ENCODE measurements around the gene PACRG.

Gene PACRG

GRCh38 chr6:163026893-163027292, 299.1 kb downstream of the PACRG start:
- no peak for DNase-seq
- intact Hi-C loops (cut with DNase I), result no loop called here

- intact Hi-C loops (cut with DNase I), result no loop called here
Observed at GRCh38 chr6:163030980-163031379, 303.2 kb downstream of the PACRG start.

GRCh38 chr6:163031931-163032330, 304.2 kb downstream of the PACRG start:
- no peak for DNase-seq
- intact Hi-C loops (cut with DNase I), result no loop called here

More at GRCh38 chr6:163030980-163031379, 303.2 kb downstream of the PACRG start:
- DNase-seq, result no peak

- DNase-seq, result no peak
- intact Hi-C loops (cut with DNase I), result no loop called here
Observed at GRCh38 chr6:163036160-163036645, 308.4 kb downstream of the PACRG start.

- intact Hi-C loops (cut with DNase I), result no loop called here
Observed at GRCh38 chr6:163038317-163038716, 310.5 kb downstream of the PACRG start.

GRCh38 chr6:163048345-163048744, 320.6 kb downstream of the PACRG start:
- intact Hi-C loops (cut with DNase I), result no loop called here
- DNase-seq, result no peak

More at GRCh38 chr6:163038317-163038716, 310.5 kb downstream of the PACRG start:
- no peak for DNase-seq

- no peak for DNase-seq
- intact Hi-C loops (cut with DNase I), result no loop called here
Observed at GRCh38 chr6:163053667-163054344, 326.0 kb downstream of the PACRG start.

GRCh38 chr6:163054641-163055040, 326.9 kb downstream of the PACRG start:
- no peak for DNase-seq
- intact Hi-C loops (cut with DNase I), result no loop called here

GRCh38 chr6:163057260-163057659, 329.5 kb downstream of the PACRG start:
- intact Hi-C loops (cut with DNase I), result no loop called here
- no peak for DNase-seq

GRCh38 chr6:163062790-163063189, 335.0 kb downstream of the PACRG start:
- intact Hi-C loops (cut with DNase I), result no loop called here
- DNase-seq, result no peak

GRCh38 chr6:163063561-163063960, 335.8 kb downstream of the PACRG start:
- DNase-seq, result no peak
- intact Hi-C loops (cut with DNase I), result no loop called here

- intact Hi-C loops (cut with DNase I), result no loop called here
- no peak for DNase-seq
Observed at GRCh38 chr6:163064397-163064796, 336.6 kb downstream of the PACRG start.

GRCh38 chr6:163066200-163066599, 338.4 kb downstream of the PACRG start:
- no peak for DNase-seq
- intact Hi-C loops (cut with DNase I), result no loop called here

GRCh38 chr6:163077134-163077533, 349.4 kb downstream of the PACRG start:
- no peak for DNase-seq
- intact Hi-C loops (cut with DNase I), result no loop called here

- DNase-seq, result no peak
- intact Hi-C loops (cut with DNase I), result no loop called here
Observed at GRCh38 chr6:163078712-163079111, 350.9 kb downstream of the PACRG start.

GRCh38 chr6:163080228-163080627, 352.5 kb downstream of the PACRG start:
- intact Hi-C loops (cut with DNase I), result no loop called here
- DNase-seq, result no peak

GRCh38 chr6:163083141-163083540, 355.4 kb downstream of the PACRG start:
- DNase-seq, result no peak
- intact Hi-C loops (cut with DNase I), result no loop called here

- DNase-seq, result no peak
- intact Hi-C loops (cut with DNase I), result no loop called here
Observed at GRCh38 chr6:163085426-163085825, 357.7 kb downstream of the PACRG start.

GRCh38 chr6:163085861-163086623, 358.3 kb downstream of the PACRG start:
- no peak for DNase-seq
- intact Hi-C loops (cut with DNase I), result no loop called here

GRCh38 chr6:163086624-163086920, 358.8 kb downstream of the PACRG start:
- intact Hi-C loops (cut with DNase I), result no loop called here
- DNase-seq, result no peak

- intact Hi-C loops (cut with DNase I), result no loop called here
- no peak for DNase-seq
Observed at GRCh38 chr6:163087981-163088380, 360.2 kb downstream of the PACRG start.
